T-cell (primary cell): ENCODE measurements around the gene DSCAML1. TPM values are rescaled to one million over a fixed set of nuclear protein-coding genes. Genes with fewer than 3 reads are reported as not detected.

Experiments
- ATAC-seq, 4 experiments: fragments of 200-7000 bp in 3 of 4; fragments of 150-1000 bp in 1 of 4; cut with Tn5 transposase; replicated peaks in 1 of 4; 1 replicate in 3 of 4; 2 replicates in 1 of 4; pipeline ENCODE4 v1.10.0; 2021; ENCODE audit warnings: moderate library complexity in 3 of 4, mild to moderate bottlenecking in 2 of 4, moderate number of reproducible peaks in 1 of 4
- CTCF ChIA-PET, 2 donors: fragments of 300-600 bp; sonication (Branson Sonifier 250); formaldehyde crosslinking; loops; one replicate each; lab custom pipeline; 2022; ENCODE audit warnings: antibody characterized with exemption in 2 of 2; lab: Charles Lee
- POLR2A ChIA-PET, 2 donors: fragments of 300-600 bp; sonication (Branson Sonifier 250); formaldehyde crosslinking; loops; one replicate each; lab custom pipeline; 2022; ENCODE audit warnings: antibody characterized with exemption in 2 of 2; lab: Charles Lee
- DNase-seq, 35 experiments: peaks; one replicate each; pipeline versions ENCODE4 v3.0.0 to v3.0.0-alpha.2; 2013 to 2023
- H3K27ac ChIP-seq: one replicate; pipeline ENCODE4 v1.5.1; 2013; ENCODE audit warnings: low read length
- H3K27me3 ChIP-seq, 2 experiments: replicated peaks in 1 of 2; 1 replicate in 1 of 2; 2 replicates in 1 of 2; pipeline versions ENCODE4 v1.6.1 to v1.7.0; 2013; ENCODE audit warnings: low read length in 1 of 2, mixed read lengths in 1 of 2; ENCODE audit not compliant: control insufficient read depth in 2 of 2, insufficient read depth in 2 of 2; ENCODE audit errors: extremely low read depth in 1 of 2
- H3K36me3 ChIP-seq, 2 donors: 1 replicate in 1 of 2; 2 replicates in 1 of 2; pipeline versions ENCODE4 v1.6.1 to v1.7.0; 2013; ENCODE audit warnings: low read length in 1 of 2; ENCODE audit not compliant: control insufficient read depth in 2 of 2, insufficient read depth in 1 of 2; ENCODE audit errors: extremely low read depth in 1 of 2
- H3K4me1 ChIP-seq, 2 experiments: 1 replicate in 1 of 2; 2 replicates in 1 of 2; pipeline versions ENCODE4 v1.6.1 to v1.7.0; 2013; ENCODE audit warnings: low read length in 2 of 2, mixed read lengths in 1 of 2; ENCODE audit not compliant: insufficient read depth in 2 of 2, control insufficient read depth in 1 of 2; ENCODE audit errors: extremely low read depth in 1 of 2
- H3K4me3 ChIP-seq, 2 donors: 1 replicate in 1 of 2; 2 replicates in 1 of 2; pipeline versions ENCODE4 v1.5.1 to v1.7.0; 2013; ENCODE audit warnings: mild to moderate bottlenecking in 2 of 2, low read length in 1 of 2, moderate library complexity in 1 of 2; ENCODE audit not compliant: control insufficient read depth in 1 of 2; ENCODE audit errors: extremely low read depth in 1 of 2
- H3K9me3 ChIP-seq: 2 replicates; pipeline ENCODE4 v1.7.0; 2013
- H3K27ac Mint-ChIP-seq, 2 donors: one replicate each; pipeline ENCODE4 v1.8.0; 2020 to 2021; ENCODE audit warnings: mild to moderate bottlenecking in 2 of 2, mixed read lengths in 2 of 2
- H3K27me3 Mint-ChIP-seq, 2 donors: one replicate each; pipeline ENCODE4 v1.8.0; 2021 to 2022; ENCODE audit warnings: mixed read lengths in 2 of 2
- H3K36me3 Mint-ChIP-seq: one replicate; pipeline ENCODE4 v1.8.0; 2021; ENCODE audit warnings: mixed read lengths
- H3K4me1 Mint-ChIP-seq, 3 donors: one replicate each; pipeline ENCODE4 v1.8.0; 2020 to 2022; ENCODE audit warnings: mixed read lengths in 3 of 3, mild to moderate bottlenecking in 1 of 3
- H3K4me3 Mint-ChIP-seq, 3 donors: one replicate each; pipeline ENCODE4 v1.8.0; 2020 to 2022; ENCODE audit warnings: mild to moderate bottlenecking in 3 of 3, mixed read lengths in 3 of 3, moderate library complexity in 3 of 3
- H3K9me3 Mint-ChIP-seq, 3 donors: one replicate each; pipeline ENCODE4 v1.8.0; 2020 to 2022; ENCODE audit warnings: mixed read lengths in 3 of 3
- WGBS: methylation state at CpG from one replicate; pipeline ENCODE4 v1.1.5; 2013; ENCODE audit warnings: missing lambda C conversion rate; ENCODE audit not compliant: insufficient coverage; 5-methylcytosine and 5-hydroxymethylcytosine counted together
- total RNA-seq, 35 experiments: library from RNA in 6 of 35; stranded (reverse) in 6 of 35; fragments of 120-200 nt in 1 of 35; gene quantifications; one replicate each; pipeline versions ENCODE4 v1.2.1 to v1.2.4 and lab custom pipeline; 2013 to 2026

The DSCAML1 gene
- total RNA-seq, 5 donors from 2014 or later (not counting 1 experiment from before 2014, with no cell fraction given), result 0.15 to 2.4 (median 0.96) TPM

GRCh38 chr11:117565709-117566108 is 231.3 kb downstream of the DSCAML1 start:
- Histone ChIP-seq H3K4me3 (no peak overlapping the region), H3K27me3 (peaks cover 0 to 22% of the 10 kb centered on the region in 2 experiments), H3K27ac (no peak overlapping the region), H3K36me3 (no peaks in the 10 kb centered on the region), H3K9me3 (no peaks in the 10 kb centered on the region), H3K4me1 (no peaks in the 10 kb centered on the region)
- POLR2A ChIA-PET, result no interaction called here
- Mint-ChIP-seq H3K27ac (no peak overlapping the region), H3K9me3 (no peaks in the 10 kb centered on the region), H3K36me3 (no peaks in the 10 kb centered on the region), H3K4me1 (no peaks in the 10 kb centered on the region), H3K4me3 (no peak overlapping the region), H3K27me3 (peaks cover 14 to 28% of the 10 kb centered on the region in 2 donors)
- CTCF ChIA-PET, result no interaction called here
- WGBS, result no CpG with 5 or more reads among the region's 4 CpGs
- DNase-seq (no peak), ATAC-seq (no peak)

GRCh38 chr11:117564321-117564720 is 232.7 kb downstream of the DSCAML1 start:
- 88% methylated on average over 4 of the region's 4 CpGs for WGBS
- ATAC-seq, result no peak
- Histone ChIP-seq H3K4me1 (no peaks in the 10 kb centered on the region), H3K36me3 (no peaks in the 10 kb centered on the region), H3K27me3 (peaks cover 0 to 22% of the 10 kb centered on the region in 2 experiments), H3K9me3 (no peaks in the 10 kb centered on the region), H3K4me3 (no peak overlapping the region), H3K27ac (no peak overlapping the region)
- peaks cover 9 to 28% of the 10 kb centered on the region in 2 donors for H3K27me3 Mint-ChIP-seq
- H3K9me3 Mint-ChIP-seq, result no peaks in the 10 kb centered on the region
- H3K36me3 Mint-ChIP-seq, result no peaks in the 10 kb centered on the region
- H3K4me1 Mint-ChIP-seq, result no peaks in the 10 kb centered on the region
- DNase-seq, result no peak
- POLR2A ChIA-PET, result no interaction called here
- no peak overlapping the region for H3K27ac Mint-ChIP-seq
- CTCF ChIA-PET, result no interaction called here
- no peak overlapping the region for H3K4me3 Mint-ChIP-seq

- H3K36me3 Mint-ChIP-seq, result no peaks in the 10 kb centered on the region
- no peaks in the 10 kb centered on the region for H3K9me3 Mint-ChIP-seq
- H3K4me1 ChIP-seq, result no peaks in the 10 kb centered on the region
- no peak overlapping the region for H3K27ac ChIP-seq
- ChIA-PET CTCF (no interaction called here), POLR2A (no interaction called here)
- H3K9me3 ChIP-seq, result no peaks in the 10 kb centered on the region
- WGBS, result 81% methylated on average over 7 of the region's 7 CpGs
- DNase-seq (no peak), ATAC-seq (no peak)
- no peak overlapping the region for H3K4me3 ChIP-seq
- peaks cover 0 to 22% of the 10 kb centered on the region in 2 experiments for H3K27me3 ChIP-seq
- peaks cover 9 to 28% of the 10 kb centered on the region in 2 donors for H3K27me3 Mint-ChIP-seq
- no peaks in the 10 kb centered on the region for H3K4me1 Mint-ChIP-seq
- no peak overlapping the region for H3K4me3 Mint-ChIP-seq
- no peaks in the 10 kb centered on the region for H3K36me3 ChIP-seq
- no peak overlapping the region for H3K27ac Mint-ChIP-seq
Observed at GRCh38 chr11:117563556-117563955, 233.5 kb downstream of the DSCAML1 start.

- H3K36me3 ChIP-seq, result no peaks in the 10 kb centered on the region
- H3K9me3 Mint-ChIP-seq, result no peaks in the 10 kb centered on the region
- no peaks in the 10 kb centered on the region for H3K9me3 ChIP-seq
- H3K27ac Mint-ChIP-seq, result no peak overlapping the region
- no peaks in the 10 kb centered on the region for H3K4me1 Mint-ChIP-seq
- H3K27me3 ChIP-seq, result peaks cover 0 to 32% of the 10 kb centered on the region in 2 experiments
- H3K36me3 Mint-ChIP-seq, result no peaks in the 10 kb centered on the region
- CTCF ChIA-PET, result no interaction called here
- H3K27ac ChIP-seq, result no peak overlapping the region
- no peak overlapping the region for H3K4me3 ChIP-seq
- 78% methylated on average over 6 of the region's 6 CpGs for WGBS
- POLR2A ChIA-PET, result no interaction called here
- H3K4me3 Mint-ChIP-seq, result no peak overlapping the region
- peaks cover 14 to 30% of the 10 kb centered on the region in 2 donors for H3K27me3 Mint-ChIP-seq
- no peak for DNase-seq
- no peaks in the 10 kb centered on the region for H3K4me1 ChIP-seq
- ATAC-seq, result no peak
Observed at GRCh38 chr11:117562136-117562535, 234.9 kb downstream of the DSCAML1 start.

- Histone ChIP-seq H3K27ac (no peak overlapping the region), H3K9me3 (no peaks in the 10 kb centered on the region), H3K4me3 (no peak overlapping the region), H3K4me1 (no peaks in the 10 kb centered on the region), H3K36me3 (no peaks in the 10 kb centered on the region), H3K27me3 (peaks cover 0 to 32% of the 10 kb centered on the region in 2 experiments)
- Mint-ChIP-seq H3K27me3 (peaks cover 14 to 30% of the 10 kb centered on the region in 2 donors), H3K4me1 (no peaks in the 10 kb centered on the region), H3K36me3 (no peaks in the 10 kb centered on the region), H3K4me3 (no peak overlapping the region), H3K27ac (no peak overlapping the region), H3K9me3 (no peaks in the 10 kb centered on the region)
- ATAC-seq (no peak), DNase-seq (no peak)
- WGBS, result 45% methylated on average over 3 of the region's 5 CpGs
- ChIA-PET POLR2A (no interaction called here), CTCF (no interaction called here)
Observed at GRCh38 chr11:117560780-117561530, 236.1 kb downstream of the DSCAML1 start.

- DNase-seq, result no peak
- Histone ChIP-seq H3K27me3 (peaks cover 0 to 33% of the 10 kb centered on the region in 2 experiments), H3K36me3 (no peaks in the 10 kb centered on the region), H3K4me3 (no peak overlapping the region), H3K27ac (no peak overlapping the region), H3K4me1 (no peaks in the 10 kb centered on the region), H3K9me3 (no peaks in the 10 kb centered on the region)
- Mint-ChIP-seq H3K9me3 (no peaks in the 10 kb centered on the region), H3K36me3 (no peaks in the 10 kb centered on the region), H3K4me1 (no peaks in the 10 kb centered on the region), H3K27ac (no peak overlapping the region), H3K27me3 (peaks cover 17 to 27% of the 10 kb centered on the region in 2 donors), H3K4me3 (no peak overlapping the region)
- CTCF ChIA-PET, result interaction anchor here in 1 of 2 donors (0.6 kb wide), 1 partner anchor 149 kb away, joined by 3 read pairs; no protein-coding TSS in a partner anchor
- POLR2A ChIA-PET, result no interaction called here
- WGBS, result 93% methylated on average over 4 of the region's 5 CpGs
- no peak for ATAC-seq
Observed at GRCh38 chr11:117559698-117560097, 237.3 kb downstream of the DSCAML1 start.
